Sciatic nerve (tissue), 2 donors: Measurements from ENCODE around the gene CNTN4. TPM values are rescaled to one million over a fixed set of nuclear protein-coding genes. Genes with fewer than 3 reads are reported as not detected.
"Not testable (repeated sequence)": the region's sequence is repeated elsewhere in the genome, so short reads cannot be mapped to it uniquely, and the experiment has no call there.

Experiments used
- ATAC-seq: fragments of 200-7000 bp; cut with Tn5 transposase; one replicate; pipeline ENCODE4 v1.9.1; 2020; ENCODE audit warnings: mild to moderate bottlenecking, moderate library complexity
- DNase-seq: peaks from one replicate; pipeline ENCODE4 v3.0.0-alpha.2; 2020; ENCODE audit warnings: low spot score
- intact Hi-C: fragments of 100-400 bp; cut with DNase I; formaldehyde crosslinking; loops from one replicate; pipeline ENCODE4 v1.14.2; 2022
- total RNA-seq: library from RNA; stranded (reverse); fragmentation: NEBNext Ultra II Directional; extraction: Animal tissue kit (Norgen Biotek cat#: 25700); gene quantifications from one replicate; pipeline ENCODE4 v1.2.1, GENCODE V29; 2021
- donor health status: DM: no; HTN: no; CAD: no.
- donor health status: DM: no; HTN: no; CAD: no.

The CNTN4 gene
- total RNA-seq, 1 donor from 2014 or later, result 80.0 TPM

GRCh38 chr3:2947536-2947935 is 848.9 kb downstream of the CNTN4 start:
- ATAC-seq, result no peak

GRCh38 chr3:2948882-2949281 is 850.2 kb downstream of the CNTN4 start:
- intact Hi-C loops, result no loop called here
- DNase-seq (no peak), ATAC-seq (no peak)

More at GRCh38 chr3:2947536-2947935, 848.9 kb downstream of the CNTN4 start:
- intact Hi-C loops, result no loop called here
- DNase-seq, result no peak

DNA sequence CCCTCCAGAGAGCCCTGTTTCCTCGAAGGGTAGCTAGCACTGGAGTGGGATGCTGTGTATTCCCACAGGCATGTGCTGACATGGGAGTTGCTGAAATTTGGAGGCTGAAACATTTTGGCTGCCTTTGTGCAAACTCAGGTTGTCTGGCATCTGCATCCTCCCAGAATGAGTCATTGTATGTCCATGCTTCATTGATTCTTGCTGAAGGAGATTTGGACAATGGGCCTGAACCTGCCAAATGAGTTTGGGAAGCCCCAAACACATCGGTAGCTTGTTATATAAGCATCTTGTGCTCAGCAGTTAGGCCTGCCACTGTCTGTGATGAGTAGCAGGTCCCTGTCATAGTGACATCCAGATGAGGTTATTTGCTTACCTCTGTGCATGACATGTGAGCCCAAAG is 851.5 kb downstream of the CNTN4 start:
- intact Hi-C loops, result no loop called here
- ATAC-seq (no peak), DNase-seq (no peak)

GRCh38 chr3:2957115-2957514 is 858.4 kb downstream of the CNTN4 start:
- DNase-seq, result no peak
- intact Hi-C loops, result no loop called here
- ATAC-seq, result no peak

DNA sequence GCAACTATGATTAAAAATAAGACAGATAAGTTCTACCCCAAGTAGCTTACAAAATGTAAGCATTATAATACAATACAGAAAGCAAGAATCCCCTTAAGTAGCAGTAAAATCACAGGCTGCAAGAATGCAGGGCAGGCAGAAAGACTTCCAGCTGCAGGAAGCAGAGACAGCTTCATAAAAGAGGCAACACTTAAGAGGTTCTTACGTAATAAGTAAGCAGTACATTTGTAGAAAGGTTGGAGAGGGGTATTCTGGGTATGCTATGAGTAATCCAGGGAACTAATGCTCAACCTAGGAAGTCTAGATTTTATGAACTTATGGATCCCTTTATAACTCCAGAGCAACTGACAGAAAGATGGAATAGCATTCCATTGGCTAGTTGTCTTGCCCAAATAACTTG is 859.9 kb downstream of the CNTN4 start:
- ATAC-seq (no peak), DNase-seq (no peak)
- intact Hi-C loops, result no loop called here

GRCh38 chr3:2961576-2961975 is 862.9 kb downstream of the CNTN4 start:
- ATAC-seq (no peak), DNase-seq (no peak)
- intact Hi-C loops, result no loop called here

DNA sequence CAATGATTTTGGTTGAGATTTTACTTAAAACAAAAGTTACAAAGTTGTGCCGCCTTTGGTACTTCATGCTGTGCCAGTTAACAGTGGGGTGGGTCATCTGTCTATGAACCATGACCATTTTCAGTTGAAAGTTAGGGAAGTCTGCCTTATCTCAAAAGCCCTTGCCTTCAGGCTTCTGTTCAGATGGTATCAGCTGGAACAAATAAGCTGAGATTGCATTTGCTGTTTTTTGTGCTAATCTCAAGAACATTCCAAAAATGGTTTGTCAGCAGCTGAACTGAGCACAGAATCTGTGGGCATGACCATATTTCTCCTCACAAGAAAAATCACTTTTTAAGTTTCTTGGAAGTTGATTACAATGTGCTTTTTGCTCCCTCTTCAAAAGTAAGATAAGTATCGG is 869.2 kb downstream of the CNTN4 start:
- intact Hi-C loops, result no loop called here
- DNase-seq (no peak), ATAC-seq (no peak)

DNA sequence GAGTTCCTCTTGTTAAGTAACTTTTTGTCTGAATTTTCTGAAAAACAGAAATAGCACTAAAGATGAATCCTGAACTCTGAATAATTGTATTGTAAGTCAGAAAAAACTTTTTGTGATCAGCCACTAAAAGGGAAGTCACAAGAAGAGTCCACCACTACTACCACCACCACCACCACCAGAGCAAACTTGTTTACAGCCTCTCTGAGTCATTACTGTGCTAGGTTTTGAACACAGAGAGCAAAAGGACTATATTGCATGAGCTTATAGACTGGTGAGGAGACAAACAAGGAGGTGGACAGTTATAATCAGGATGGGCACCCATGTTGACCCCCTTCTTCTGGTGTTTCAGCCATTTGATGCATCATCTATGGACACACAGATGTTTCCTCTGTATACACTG is 869.8 kb downstream of the CNTN4 start:
- intact Hi-C loops, result no loop called here
- DNase-seq (no peak), ATAC-seq (no peak)

DNA sequence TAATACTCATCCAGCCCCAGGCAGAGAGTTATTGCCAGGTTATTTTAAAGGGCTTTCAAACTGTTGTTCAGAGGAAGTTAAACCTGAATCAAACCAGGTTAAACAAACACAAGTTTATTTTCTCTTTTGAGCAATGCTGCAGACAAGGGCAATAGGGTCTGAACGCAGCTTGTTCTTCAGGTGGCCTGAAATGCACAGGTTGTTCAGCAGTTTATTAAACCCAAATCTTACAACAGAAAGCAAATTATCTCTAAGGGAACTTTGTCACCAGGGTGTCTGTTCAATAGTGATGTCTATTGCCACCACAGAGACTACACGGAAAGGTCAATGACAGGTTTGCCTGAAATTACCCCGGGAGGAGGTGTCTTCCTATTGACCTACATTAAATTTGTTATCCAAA is 877.5 kb downstream of the CNTN4 start:
- DNase-seq (no peak), ATAC-seq (no peak)
- intact Hi-C loops, result no loop called here

GRCh38 chr3:2976796-2977195 is 878.1 kb downstream of the CNTN4 start:
- no peak for ATAC-seq
- intact Hi-C loops, result no loop called here
- no peak for DNase-seq

GRCh38 chr3:2978977-2979732 is 880.5 kb downstream of the CNTN4 start:
- no peak for ATAC-seq
- DNase-seq, result no peak
- intact Hi-C loops, result no loop called here

DNA sequence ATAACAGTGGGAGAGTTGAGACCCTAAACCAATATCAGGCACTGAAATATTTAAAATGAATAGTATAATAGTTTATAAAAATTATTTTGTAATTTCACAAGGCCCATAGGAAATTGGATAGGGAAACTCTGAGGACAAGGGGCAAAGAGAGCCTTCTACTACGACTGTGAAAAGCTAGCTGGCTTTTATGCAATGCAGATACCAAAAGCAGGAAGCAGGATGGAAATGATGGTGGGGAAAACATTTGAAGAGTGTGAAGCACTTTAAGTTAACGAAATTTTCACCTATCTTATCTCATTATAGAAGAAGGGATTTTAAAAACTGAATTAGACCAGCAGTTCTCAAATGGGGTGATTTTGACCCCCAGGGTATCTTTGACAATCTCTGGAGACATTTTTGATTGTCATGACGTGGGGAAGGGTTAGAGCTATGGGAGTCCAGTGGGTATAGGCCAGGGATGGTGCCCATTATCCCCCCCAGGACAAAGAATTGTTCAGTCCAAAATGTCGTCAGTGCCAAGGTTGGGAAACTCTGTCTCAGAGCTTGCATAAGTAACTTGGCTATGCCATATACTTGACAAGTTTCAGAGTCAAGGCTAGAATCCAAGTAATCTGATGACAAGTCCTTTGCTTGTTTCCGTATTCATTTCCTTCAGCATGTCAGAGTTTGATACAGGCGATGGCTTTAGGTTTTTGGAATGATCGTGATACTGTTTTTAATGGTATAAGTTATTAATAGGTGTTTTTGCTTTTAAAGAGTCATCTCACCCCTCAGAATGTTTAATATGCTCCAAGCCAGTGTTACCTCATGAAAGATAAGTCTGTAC is 885.6 kb downstream of the CNTN4 start:
- DNase-seq (no peak), ATAC-seq (peak; percentile 55)
- intact Hi-C loops, result no loop called here

DNA sequence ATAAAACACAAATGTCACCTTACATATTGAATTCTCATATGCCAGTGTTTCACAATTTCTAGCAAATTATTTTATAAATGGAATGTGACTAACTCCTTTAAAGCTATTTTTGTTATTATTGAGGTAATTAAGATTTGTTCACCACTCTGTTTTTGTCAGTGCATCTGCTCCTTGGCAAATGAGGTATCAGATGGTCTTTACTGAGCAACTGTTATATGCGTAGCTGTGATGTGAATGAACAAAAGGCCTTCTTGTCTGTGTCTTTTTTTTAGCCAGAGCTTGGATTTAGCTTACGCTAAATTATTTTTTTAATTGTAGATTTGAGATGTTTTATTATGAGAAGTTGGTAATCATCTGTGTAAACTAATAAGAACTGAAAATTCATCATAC is 886.2 kb downstream of the CNTN4 start:
- intact Hi-C loops, result no loop called here
- no peak for ATAC-seq
- no peak for DNase-seq

DNA sequence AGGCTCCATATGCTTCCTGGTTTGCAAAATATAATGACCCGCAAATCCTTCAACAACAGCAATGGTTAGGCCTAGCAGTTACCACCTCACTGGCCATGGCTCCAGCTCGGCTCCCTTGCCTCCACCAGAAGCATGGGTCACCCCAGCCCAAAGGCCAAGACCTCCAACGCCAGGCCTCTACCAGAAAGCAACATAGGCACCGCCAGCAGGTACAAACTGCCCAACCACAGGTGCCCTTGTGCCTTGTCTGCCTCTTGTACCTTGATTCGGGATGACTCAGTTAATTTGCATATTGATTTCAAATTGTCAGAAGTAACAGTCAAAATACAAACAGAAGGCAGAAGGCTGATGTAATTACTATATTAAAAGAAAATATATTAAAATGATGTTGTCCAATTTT is 886.8 kb downstream of the CNTN4 start:
- intact Hi-C loops, result no loop called here
- no peak for ATAC-seq
- DNase-seq, result no peak

DNA sequence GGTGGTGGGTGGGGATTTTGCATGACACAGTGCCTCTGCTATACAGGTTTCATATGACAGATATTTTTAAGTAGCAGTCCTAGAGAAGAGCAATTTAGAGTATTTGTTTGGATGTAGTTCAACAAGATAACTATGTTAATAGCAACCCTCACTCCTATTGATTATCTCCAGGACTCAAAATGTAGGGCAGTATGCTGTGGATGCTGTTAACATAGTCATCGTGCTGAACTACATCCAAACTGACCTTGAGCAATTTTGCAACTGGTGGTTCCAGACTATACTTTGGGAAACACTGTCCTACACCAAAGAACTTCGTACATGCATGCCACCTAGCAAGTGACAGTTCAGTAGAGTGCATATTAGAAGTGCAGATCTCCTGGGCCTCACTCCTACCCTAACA is 893.9 kb downstream of the CNTN4 start:
- DNase-seq (no peak), ATAC-seq (no peak)
- intact Hi-C loops, result no loop called here

DNA sequence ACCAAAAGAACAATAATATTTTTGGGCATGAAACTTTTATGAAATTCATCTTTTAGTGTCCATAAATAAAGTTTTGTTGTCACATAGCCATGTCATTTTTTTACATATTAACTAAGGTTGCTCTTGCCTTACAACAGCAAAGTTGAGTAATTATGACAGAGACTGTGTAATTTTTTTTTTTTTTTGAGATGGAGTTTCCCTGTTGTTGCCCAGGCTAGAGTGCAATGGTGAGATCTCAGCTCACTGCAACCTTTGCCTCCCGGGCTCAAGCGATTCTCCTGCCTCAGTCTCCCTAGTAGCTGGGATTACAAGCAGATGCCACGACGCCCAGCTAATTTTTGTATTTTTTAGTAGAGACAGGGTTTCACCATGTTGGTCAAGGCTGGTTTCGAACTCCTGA is 894.5 kb downstream of the CNTN4 start:
- DNase-seq, ATAC-seq, intact Hi-C loops: not testable (repeated sequence)

DNA sequence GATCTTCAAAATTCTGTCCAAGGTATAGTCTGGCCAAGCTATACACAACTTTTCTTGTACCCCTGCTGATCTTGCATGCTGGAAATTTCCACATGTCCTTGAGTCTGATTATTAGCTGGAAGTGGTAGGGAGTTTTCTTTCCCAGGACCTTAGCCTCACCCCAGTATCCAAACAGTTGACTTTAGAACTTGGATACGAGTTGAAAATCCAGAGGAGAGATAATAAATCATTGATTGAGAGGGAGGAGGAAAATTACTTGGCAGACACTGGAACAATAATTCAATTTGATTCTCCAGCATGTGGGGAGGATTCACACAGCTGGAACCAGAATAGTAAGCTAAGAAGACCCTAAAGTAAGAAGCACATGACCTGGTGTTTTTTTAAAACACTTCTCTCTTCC is 895.1 kb downstream of the CNTN4 start:
- DNase-seq (no peak), ATAC-seq (peak; percentile 46)
- intact Hi-C loops, result no loop called here

- intact Hi-C loops, result no loop called here
- DNase-seq (no peak), ATAC-seq (no peak)
These were observed 896.5 kb downstream of the CNTN4 start for GRCh38 chr3:2995195-2995594.

GRCh38 chr3:3005146-3005744 is 906.6 kb downstream of the CNTN4 start:
- DNase-seq (no peak), ATAC-seq (no peak)
- intact Hi-C loops, result no loop called here
